ENCODE results near the gene SEC16B.

The SEC16B gene

GRCh38 chr1:177897998-177898654 lies 71.7 kb downstream of the SEC16B start:
- no peak for DNase-seq

GRCh38 chr1:177897281-177897997 lies 72.4 kb downstream of the SEC16B start:
- no peak for DNase-seq

All from EL (cell line).